HCT116 (cell line): ENCODE measurements around the gene TADA2B. TPM values are rescaled to one million over a fixed set of nuclear protein-coding genes. Genes with fewer than 3 reads are reported as not detected.

Experiments
- ATAC-seq: fragments of 200-7000 bp; cut with Tn5 transposase; 2 replicates; pipeline ENCODE4 v1.9.1; 2020; ENCODE audit warnings: mild to moderate bottlenecking, moderate library complexity
- BruUV-seq: library from RNA; stranded (reverse); fragments of 400-500 nt; replicated peaks from 2 replicates; lab custom pipeline; 2021; lab: Mats Ljungman, UMichigan
- CTCF ChIA-PET: fragments of 300-600 bp; sonication (Branson Sonifier 250); formaldehyde crosslinking; loops from one replicate; lab custom pipeline; 2021; ENCODE audit warnings: antibody characterized with exemption; lab: Charles Lee
- POLR2A ChIA-PET: fragments of 300-600, 350-600 bp; sonication (Branson Sonifier 250); formaldehyde crosslinking; loops from one replicate; lab custom pipeline; 2021; ENCODE audit warnings: antibody characterized with exemption; lab: Charles Lee
- RAD21 ChIA-PET, 2 experiments: fragments of 300-600 bp; sonication (Branson Sonifier 250); formaldehyde crosslinking; loops; one replicate each; lab custom pipeline; 2023; ENCODE audit warnings: low total read pairs in 2 of 2; ENCODE audit not compliant: uncharacterized antibody in 2 of 2, unreplicated experiment in 2 of 2, low non-redundant PET in 1 of 2; lab: Charles Lee
- DNase-seq: peaks from one replicate; pipeline ENCODE4 v3.0.0-alpha.2; 2010; ENCODE audit warnings: low read depth, low spot score
- H2AFZ ChIP-seq: fragments of 200-600 bp; shearing (Covaris generic), sonication (generic); 2 replicates; pipeline ENCODE4 v1.6.1; 2017; ENCODE audit warnings: low read depth, mixed run types, mixed read lengths, antibody characterized with exemption, low read length; ENCODE audit not compliant: poor library complexity, severe bottlenecking
- H3K27ac ChIP-seq: 2 replicates; pipeline ENCODE4 v1.5.1; 2012; ENCODE audit warnings: low read depth, low read length
- H3K27me3 ChIP-seq: fragments of 200-600 bp; sonication (generic); 2 replicates; pipeline ENCODE4 v1.6.1; 2016; ENCODE audit warnings: mixed run types, low read length, mixed read lengths; ENCODE audit not compliant: insufficient read depth
- H3K36me3 ChIP-seq, 2 experiments: fragments of 200-500 bp in 1 of 2; fragments of 200-600 bp in 1 of 2; sonication (Bioruptor generic) in 1 of 2; sonication (generic) in 1 of 2; 2 replicates each; pipeline versions ENCODE4 v1.5.1 to v1.6.1; 2014 to 2016; ENCODE audit warnings: low read length in 2 of 2, inconsistent platforms in 1 of 2, mixed read lengths in 1 of 2, mixed run types in 1 of 2; ENCODE audit not compliant: insufficient read depth in 2 of 2, control insufficient read depth in 1 of 2
- H3K4me1 ChIP-seq, 2 experiments: fragments of 200-600 bp in 1 of 2; sonication (generic) in 1 of 2; 2 replicates each; pipeline versions ENCODE4 v1.5.1 to v1.6.1; 2012 to 2017; ENCODE audit warnings: low read length in 2 of 2, inconsistent platforms in 1 of 2, mild to moderate bottlenecking in 1 of 2, mixed read lengths in 1 of 2, mixed run types in 1 of 2, moderate library complexity in 1 of 2; ENCODE audit not compliant: insufficient read depth in 2 of 2, control insufficient read depth in 1 of 2
- H3K4me2 ChIP-seq: fragments of 200-600 bp; sonication (generic); 2 replicates; pipeline ENCODE4 v1.6.1; 2017; ENCODE audit warnings: mixed run types, low read length, mixed read lengths
- H3K4me3 ChIP-seq, 2 experiments: fragments of 200-600 bp in 1 of 2; sonication (generic) in 1 of 2; replicated peaks in 1 of 2; 2 replicates each; pipeline ENCODE4 v1.5.1; 2011 to 2016; ENCODE audit warnings: low read length in 2 of 2, control low read depth in 1 of 2, low read depth in 1 of 2, mild to moderate bottlenecking in 1 of 2, mixed read lengths in 1 of 2, mixed run types in 1 of 2
- H3K79me2 ChIP-seq: fragments of 200-600 bp; sonication (generic); 2 replicates; pipeline ENCODE4 v1.6.1; 2017; ENCODE audit warnings: mild to moderate bottlenecking, mixed run types, low read length, moderate library complexity, mixed read lengths; ENCODE audit not compliant: insufficient read depth
- H3K9ac ChIP-seq: fragments of 200-600 bp; sonication (generic); 2 replicates; pipeline ENCODE4 v1.6.1; 2016; ENCODE audit warnings: low read length, mixed read lengths
- H3K9me2 ChIP-seq: fragments of 200-600 bp; sonication (generic), shearing (Covaris generic); 2 replicates; pipeline ENCODE4 v1.6.1; 2017; ENCODE audit warnings: mixed run types, mild to moderate bottlenecking, moderate library complexity; ENCODE audit not compliant: insufficient read depth
- H3K9me3 ChIP-seq, 2 experiments: fragments of 200-500 bp in 1 of 2; fragments of 200-600 bp in 1 of 2; sonication (Bioruptor generic) in 1 of 2; sonication (generic) in 1 of 2; 2 replicates each; pipeline ENCODE4 v1.6.1; 2014 to 2017; ENCODE audit warnings: low read length in 2 of 2, mixed read lengths in 2 of 2, inconsistent platforms in 1 of 2, low read depth in 1 of 2, mild to moderate bottlenecking in 1 of 2, mixed run types in 1 of 2, moderate library complexity in 1 of 2; ENCODE audit not compliant: control insufficient read depth in 1 of 2, insufficient read depth in 1 of 2
- H4K20me1 ChIP-seq: fragments of 200-600 bp; sonication (generic), shearing (Covaris generic); 2 replicates; pipeline ENCODE4 v1.6.1; 2017; ENCODE audit warnings: mixed run types, mild to moderate bottlenecking, moderate library complexity; ENCODE audit not compliant: insufficient read depth
- ATF3 ChIP-seq: IDR thresholded peaks from 2 replicates; pipeline ENCODE4 v1.6.1; 2012
- CBX3 ChIP-seq: IDR thresholded peaks from 2 replicates; pipeline ENCODE4 v1.6.1; 2012; ENCODE audit warnings: low read depth
- CEBPB ChIP-seq: IDR thresholded peaks from 2 replicates; pipeline ENCODE4 v1.6.1; 2012; ENCODE audit warnings: low read depth
- CTCF ChIP-seq, 3 experiments: fragments of 200-600 bp in 1 of 3; sonication (generic) in 1 of 3; IDR thresholded peaks in 2 of 3; conservative IDR thresholded peaks in 1 of 3; 2 replicates each; pipeline ENCODE4 v1.5.1; 2012 to 2017; ENCODE audit warnings: low read depth in 2 of 3, low read length in 2 of 3, antibody characterized with exemption in 1 of 3, borderline replicate concordance in 1 of 3, control low read depth in 1 of 3, mild to moderate bottlenecking in 1 of 3, mixed read lengths in 1 of 3, mixed run types in 1 of 3, moderate library complexity in 1 of 3; ENCODE audit not compliant: insufficient read depth in 1 of 3
- EZH2 ChIP-seq: fragments of 200-600 bp; sonication (generic); IDR thresholded peaks from 2 replicates; pipeline ENCODE4 v1.6.1; 2017; ENCODE audit warnings: antibody characterized with exemption, mixed run types
- FOSL1 ChIP-seq: IDR thresholded peaks from 2 replicates; pipeline ENCODE4 v1.6.1; 2012; ENCODE audit warnings: low read depth
- JUND ChIP-seq: IDR thresholded peaks from 2 replicates; pipeline ENCODE4 v1.6.1; 2012
- MAX ChIP-seq: IDR thresholded peaks from 2 replicates; pipeline ENCODE4 v1.6.1; 2012
- POLR2A ChIP-seq: IDR thresholded peaks from 2 replicates; pipeline ENCODE4 v1.7.0; 2011; ENCODE audit warnings: borderline replicate concordance; ENCODE audit not compliant: insufficient read depth, insufficient read length; ENCODE audit errors: extremely low read depth
- POLR2AphosphoS5 ChIP-seq: IDR thresholded peaks from 2 replicates; pipeline ENCODE4 v1.6.1; 2011; ENCODE audit warnings: mild to moderate bottlenecking, low read depth, low read length, moderate library complexity
- RAD21 ChIP-seq: IDR thresholded peaks from 2 replicates; pipeline ENCODE4 v1.6.1; 2012; ENCODE audit warnings: low read depth, mild to moderate bottlenecking
- SIN3A ChIP-seq: IDR thresholded peaks from 2 replicates; pipeline ENCODE4 v1.6.1; 2012; ENCODE audit warnings: low read depth
- SP1 ChIP-seq: IDR thresholded peaks from 2 replicates; pipeline ENCODE4 v1.6.1; 2012; ENCODE audit warnings: low read depth
- YY1 ChIP-seq: IDR thresholded peaks from 2 replicates; pipeline ENCODE4 v1.6.1; 2011; ENCODE audit warnings: low read length, low read depth, moderate library complexity, mild to moderate bottlenecking; ENCODE audit not compliant: insufficient replicate concordance; ENCODE audit errors: extremely low read depth
- ZBTB33 ChIP-seq: IDR thresholded peaks from 2 replicates; pipeline ENCODE4 v1.6.1; 2011; ENCODE audit warnings: mild to moderate bottlenecking, low read length, moderate library complexity; ENCODE audit not compliant: insufficient replicate concordance; ENCODE audit errors: extremely low read depth
- ZFX ChIP-seq: fragments of 450-650 bp; IDR thresholded peaks from 2 replicates; pipeline ENCODE4 v1.6.1; 2017
- intact Hi-C: fragments of 100-400 bp; cut with micrococcal nuclease; formaldehyde crosslinking; loops from 2 replicates; pipeline ENCODE4 v1.10.0; 2022
- total RNA-seq: library from RNA; stranded (reverse); gene quantifications from one replicate; pipeline ENCODE4 v1.2.1, GENCODE V29; 2021; ENCODE audit not compliant: unreplicated experiment

Gene TADA2B
- total RNA-seq, 1 experiment from 2014 or later, result 13.4 TPM

- H3K79me2 ChIP-seq, result peaks cover 35% of the 10 kb centered on the region; the same call in 1 of the 2 replicates
- ATAC-seq (peak; percentile 91), DNase-seq (peak; percentile 78)
- ChIA-PET RAD21 (no interaction called here), CTCF (interaction anchor here (0.5 kb wide), 1 partner anchor 28 kb away, joined by 3 read pairs; no protein-coding TSS in a partner anchor), POLR2A (interaction anchor here (0.6 to 2.5 kb wide), 3 partner anchors 12 to 86 kb away, joined by 3 to 11 read pairs (median 3); no protein-coding TSS in a partner anchor)
- H3K9me2 ChIP-seq, result no peaks in the 10 kb centered on the region
- intact Hi-C loops, result no loop called here
- H4K20me1 ChIP-seq, result no peaks in the 10 kb centered on the region
- H3K4me1 ChIP-seq, result peaks cover 17 to 35% of the 10 kb centered on the region in 2 experiments
- H3K4me3 ChIP-seq, result peak overlapping the region in 1 of 2 experiments; percentile 37; a peak in 3 of 4 replicates
- peaks cover 16 to 45% of the 10 kb centered on the region in 2 experiments; a peak in 2 of 4 replicates for H3K36me3 ChIP-seq
- TSS peak; percentile 14 for BruUV-seq
- peak overlapping the region; percentile 57 for H3K27ac ChIP-seq
- no peak for TF ChIP-seq POLR2A
- peak; percentile 76 for TF ChIP-seq CBX3
- TF ChIP-seq SP1, result peak; percentile 82
- TF ChIP-seq RAD21, result no peak
- peak; percentile 83 for TF ChIP-seq MAX
- TF ChIP-seq POLR2AphosphoS5, result peak; percentile 65
- peak; percentile 91 for TF ChIP-seq CEBPB
- peak; percentile 59; the same call in 1 of the 2 replicates for TF ChIP-seq SIN3A
- TF ChIP-seq ZBTB33, result no peak
- no peak for TF ChIP-seq CTCF (IDR thresholded peaks at IDR 0.05 in 2 of 3, conservative IDR thresholded peaks at IDR 0.05 in 1 of 3; ENCODE audit: borderline replicate concordance in 1 of 3, insufficient read depth in 1 of 3, low read depth in 2 of 3, low read length in 2 of 3)
- no peak for TF ChIP-seq EZH2
- peak; percentile 88 for TF ChIP-seq ATF3
- peak; percentile 2 for TF ChIP-seq YY1
- no peak for TF ChIP-seq ZFX
- peak; percentile 77 for TF ChIP-seq JUND
- peak; percentile 71 for TF ChIP-seq FOSL1
- H3K9ac ChIP-seq, result peak overlapping the region; percentile 55
- H3K4me2 ChIP-seq, result peak overlapping the region; percentile 69
- no peaks in the 10 kb centered on the region for H3K27me3 ChIP-seq
- H2AFZ ChIP-seq, result no peak overlapping the region
- no peaks in the 10 kb centered on the region for H3K9me3 ChIP-seq
These were observed 43.7 kb upstream of the TADA2B start for GRCh38 chr4:6999172-7000086.
